ENCODE measurements around the gene TPD52L1.

TPD52L1 gene

DNA sequence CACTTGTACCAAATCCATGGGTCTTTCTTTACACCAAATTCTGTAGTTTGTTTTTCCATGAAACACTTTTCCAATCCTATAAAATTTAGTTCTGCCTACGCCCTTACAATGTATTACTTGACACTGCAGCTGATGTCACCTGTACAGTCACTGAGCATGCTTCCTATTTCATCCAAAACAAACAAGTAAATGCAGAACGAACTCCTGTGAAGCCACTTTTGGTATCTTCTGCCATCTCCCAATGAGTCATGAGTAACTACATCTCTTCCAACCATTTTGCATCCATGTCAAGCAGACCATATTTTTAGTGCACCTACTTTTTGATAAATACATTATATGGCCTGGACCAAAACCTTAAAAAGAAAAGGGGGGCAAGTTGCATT, 105.8 kb downstream of the TPD52L1 start:
- Mint-ChIP-seq H3K27ac (no peak overlapping the region), H3K27me3 (no peaks in the 10 kb centered on the region), H3K4me1 (no peaks in the 10 kb centered on the region), H3K4me3 (no peak overlapping the region), H3K9me3 (peaks cover 2% of the 10 kb centered on the region), H3K36me3 (no peaks in the 10 kb centered on the region)
- DNase-seq (ENCODE audit: low spot score in 2 of 2) (no peak), ATAC-seq (ENCODE audit: low read depth) (no peak)

GRCh38 chr6:125262016-125263013, 108.7 kb downstream of the TPD52L1 start:
- DNase-seq (ENCODE audit: low spot score in 2 of 2) (no peak), ATAC-seq (ENCODE audit: low read depth) (peak; percentile 32)
- Mint-ChIP-seq H3K27ac (no peak overlapping the region), H3K4me3 (no peak overlapping the region), H3K9me3 (peaks cover 2% of the 10 kb centered on the region), H3K36me3 (no peaks in the 10 kb centered on the region), H3K27me3 (no peaks in the 10 kb centered on the region), H3K4me1 (no peaks in the 10 kb centered on the region)

- no peaks in the 10 kb centered on the region for H3K36me3 Mint-ChIP-seq
- no peaks in the 10 kb centered on the region for H3K4me1 Mint-ChIP-seq
- H3K27ac Mint-ChIP-seq: no peak overlapping the region
- no peak overlapping the region for H3K4me3 Mint-ChIP-seq
- H3K9me3 Mint-ChIP-seq: peaks cover 2% of the 10 kb centered on the region
- ATAC-seq (ENCODE audit: low read depth) (no peak), DNase-seq (ENCODE audit: low spot score in 2 of 2) (no peak)
- H3K27me3 Mint-ChIP-seq: no peaks in the 10 kb centered on the region
Observed at GRCh38 chr6:125264476-125264875, 110.9 kb downstream of the TPD52L1 start.

DNA sequence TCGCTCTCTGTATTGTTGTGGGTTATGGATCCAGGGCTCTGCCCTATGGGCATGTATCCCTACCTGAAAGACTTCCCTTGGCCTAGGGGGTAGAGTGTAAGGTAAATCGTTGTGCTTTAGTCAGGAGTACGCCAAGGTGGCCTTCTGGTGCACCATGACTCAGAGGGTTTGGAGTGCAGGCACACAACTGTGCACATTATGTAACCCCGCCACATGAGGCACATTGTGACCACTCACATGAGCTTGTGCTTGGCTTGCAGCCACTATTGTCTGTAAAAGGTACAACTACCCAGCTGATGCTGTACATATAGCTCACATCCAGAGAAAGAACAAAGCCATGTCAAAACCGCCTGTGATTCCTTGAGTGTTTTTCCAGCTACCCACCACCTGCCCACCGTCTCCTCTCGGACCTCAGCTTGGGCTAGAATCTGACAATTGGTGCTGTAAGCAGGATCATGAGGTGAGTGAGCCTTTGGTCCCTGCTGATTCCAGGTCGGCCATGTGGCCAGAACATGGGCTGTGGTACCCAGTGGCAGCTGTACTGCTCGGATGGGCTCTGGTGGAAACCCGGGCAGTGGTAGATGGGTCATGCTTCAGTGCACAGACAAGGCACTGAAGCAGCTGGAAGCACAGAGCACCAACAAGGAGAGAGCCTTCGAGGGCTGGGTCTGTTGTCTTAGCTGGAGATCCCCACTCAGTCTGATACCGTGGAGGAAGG, 114.4 kb downstream of the TPD52L1 start:
- DNase-seq (ENCODE audit: low spot score in 2 of 2) (no peak), ATAC-seq (ENCODE audit: low read depth) (no peak)
- H3K9me3 Mint-ChIP-seq: no peaks in the 10 kb centered on the region
- no peak overlapping the region for H3K4me3 Mint-ChIP-seq
- H3K27me3 Mint-ChIP-seq: no peaks in the 10 kb centered on the region
- H3K27ac Mint-ChIP-seq: no peak overlapping the region
- no peaks in the 10 kb centered on the region for H3K4me1 Mint-ChIP-seq
- peaks cover 7% of the 10 kb centered on the region for H3K36me3 Mint-ChIP-seq

- Mint-ChIP-seq H3K9me3 (no peaks in the 10 kb centered on the region), H3K36me3 (peaks cover 15% of the 10 kb centered on the region), H3K4me1 (no peaks in the 10 kb centered on the region), H3K4me3 (no peak overlapping the region), H3K27me3 (no peaks in the 10 kb centered on the region), H3K27ac (no peak overlapping the region)
- DNase-seq (ENCODE audit: low spot score in 2 of 2) (no peak), ATAC-seq (ENCODE audit: low read depth) (no peak)
Observed at GRCh38 chr6:125268765-125269164, 115.2 kb downstream of the TPD52L1 start.

DNA sequence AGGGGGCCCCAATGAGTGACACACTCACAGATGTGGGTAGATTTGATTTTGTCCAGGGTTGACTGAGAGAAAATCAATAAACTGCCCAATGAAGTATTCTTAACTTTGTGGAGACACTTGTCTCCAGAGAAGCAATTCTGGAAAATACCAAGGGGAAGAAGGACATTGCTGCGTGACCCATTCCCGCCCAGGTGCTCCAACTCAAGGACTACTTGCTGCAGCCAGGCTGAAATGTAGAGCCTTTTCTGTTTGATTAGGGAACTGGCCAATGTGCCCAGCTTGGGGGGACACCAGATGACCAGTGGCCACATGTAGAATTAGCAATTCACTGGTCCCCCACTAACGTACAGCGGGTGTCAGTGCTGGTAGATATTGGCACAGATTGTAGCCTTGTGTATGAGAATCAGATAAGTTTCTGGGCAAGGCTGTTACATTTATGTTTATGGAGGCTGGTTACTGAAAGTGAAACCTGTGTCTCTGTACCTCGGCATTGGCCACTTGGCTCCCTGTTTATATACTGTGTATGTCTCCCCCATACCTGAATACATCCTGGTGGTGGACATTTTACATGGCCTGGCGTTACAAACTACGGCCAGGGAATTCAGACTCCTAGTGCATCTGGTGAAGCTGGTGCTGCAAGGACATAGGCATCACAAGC, 115.9 kb downstream of the TPD52L1 start:
- no peak for ATAC-seq (ENCODE audit: low read depth)

DNA sequence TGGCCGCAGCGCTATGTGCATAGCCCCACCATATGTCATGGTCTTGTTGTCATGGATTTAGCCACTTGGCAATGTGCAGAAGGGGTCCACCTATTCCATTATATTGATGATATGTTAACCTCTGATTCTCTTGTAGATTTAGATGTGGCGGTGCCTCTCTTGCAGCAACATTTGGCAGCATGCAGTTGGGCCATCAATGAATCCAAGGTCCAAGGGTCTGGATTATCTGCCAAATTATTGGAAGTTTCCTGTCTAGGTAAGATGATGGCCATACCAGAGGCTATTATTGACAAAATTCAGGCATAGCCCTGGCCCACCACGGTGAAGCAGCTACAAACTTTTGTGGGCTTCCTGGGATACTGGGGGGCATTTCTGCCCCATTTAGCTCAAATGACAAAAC, 116.8 kb downstream of the TPD52L1 start:
- Mint-ChIP-seq H3K27me3 (no peaks in the 10 kb centered on the region), H3K4me3 (no peak overlapping the region), H3K36me3 (peaks cover 23% of the 10 kb centered on the region), H3K27ac (no peak overlapping the region), H3K9me3 (no peaks in the 10 kb centered on the region), H3K4me1 (no peaks in the 10 kb centered on the region)
- ATAC-seq (ENCODE audit: low read depth): no peak
- DNase-seq (ENCODE audit: low spot score in 2 of 2): no peak

More for the DNA sequence above, 115.9 kb downstream of the TPD52L1 start:
- H3K9me3 Mint-ChIP-seq: no peaks in the 10 kb centered on the region
- DNase-seq (ENCODE audit: low spot score in 2 of 2): no peak
- H3K4me1 Mint-ChIP-seq: no peaks in the 10 kb centered on the region
- peaks cover 21% of the 10 kb centered on the region for H3K36me3 Mint-ChIP-seq
- no peak overlapping the region for H3K4me3 Mint-ChIP-seq
- H3K27me3 Mint-ChIP-seq: no peaks in the 10 kb centered on the region
- H3K27ac Mint-ChIP-seq: no peak overlapping the region

GRCh38 chr6:125271486-125272159, 118.0 kb downstream of the TPD52L1 start:
- DNase-seq (ENCODE audit: low spot score in 2 of 2): no peak
- ATAC-seq (ENCODE audit: low read depth): no peak
- Mint-ChIP-seq H3K27ac (no peak overlapping the region), H3K4me1 (no peaks in the 10 kb centered on the region), H3K4me3 (no peak overlapping the region), H3K27me3 (no peaks in the 10 kb centered on the region), H3K36me3 (peaks cover 32% of the 10 kb centered on the region), H3K9me3 (no peaks in the 10 kb centered on the region)

DNA sequence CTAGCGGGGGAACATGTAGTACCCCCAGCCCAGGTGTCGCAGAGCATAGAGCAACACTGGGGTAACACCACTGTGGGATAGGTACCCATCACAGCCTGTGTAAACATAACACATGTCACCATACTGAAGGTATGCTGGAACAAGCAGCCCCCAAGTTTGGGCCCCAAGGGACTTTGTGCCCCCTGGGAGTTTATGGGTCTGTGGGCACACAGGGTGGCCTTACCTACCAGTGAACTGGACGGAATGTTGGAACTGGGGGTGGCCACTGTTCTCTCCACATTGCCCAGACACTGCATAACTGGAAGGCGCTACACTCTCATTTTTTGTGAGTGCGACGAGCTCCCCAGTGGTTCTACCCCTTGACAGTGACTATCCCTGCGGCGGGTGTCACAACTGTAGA, 119.7 kb downstream of the TPD52L1 start:
- H3K4me3 Mint-ChIP-seq: no peak overlapping the region
- H3K27me3 Mint-ChIP-seq: no peaks in the 10 kb centered on the region
- no peaks in the 10 kb centered on the region for H3K4me1 Mint-ChIP-seq
- no peak for ATAC-seq (ENCODE audit: low read depth)
- peaks cover 40% of the 10 kb centered on the region for H3K36me3 Mint-ChIP-seq
- no peak for DNase-seq (ENCODE audit: low spot score in 2 of 2)
- no peaks in the 10 kb centered on the region for H3K9me3 Mint-ChIP-seq
- H3K27ac Mint-ChIP-seq: no peak overlapping the region

DNA sequence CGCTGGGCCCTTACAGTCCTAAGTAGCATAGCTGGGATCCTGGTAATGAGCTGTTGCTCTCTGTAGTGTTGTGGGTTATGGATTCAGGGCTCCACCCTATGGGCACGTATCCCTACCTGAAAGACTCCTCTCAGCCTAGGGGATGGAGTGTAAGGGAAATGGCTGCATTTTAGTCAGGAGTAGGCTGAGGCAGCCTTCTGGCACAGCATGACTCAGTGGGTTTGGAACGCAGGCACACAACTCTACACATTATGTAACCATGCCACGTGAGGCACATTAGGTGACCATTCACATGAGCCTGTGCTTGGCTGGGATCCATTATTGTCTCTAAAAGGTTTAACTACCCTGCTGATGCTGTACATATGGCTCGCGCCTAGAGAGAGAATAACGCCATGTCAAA, 120.4 kb downstream of the TPD52L1 start:
- DNase-seq (ENCODE audit: low spot score in 2 of 2): no peak
- no peaks in the 10 kb centered on the region for H3K27me3 Mint-ChIP-seq
- no peaks in the 10 kb centered on the region for H3K9me3 Mint-ChIP-seq
- H3K36me3 Mint-ChIP-seq: peaks cover 45% of the 10 kb centered on the region
- no peak overlapping the region for H3K27ac Mint-ChIP-seq
- no peak for ATAC-seq (ENCODE audit: low read depth)
- H3K4me3 Mint-ChIP-seq: no peak overlapping the region
- H3K4me1 Mint-ChIP-seq: no peaks in the 10 kb centered on the region

GRCh38 chr6:125274935-125275334, 121.4 kb downstream of the TPD52L1 start:
- no peaks in the 10 kb centered on the region for H3K9me3 Mint-ChIP-seq
- H3K4me3 Mint-ChIP-seq: no peak overlapping the region
- ATAC-seq (ENCODE audit: low read depth): no peak
- H3K36me3 Mint-ChIP-seq: peaks cover 51% of the 10 kb centered on the region
- no peaks in the 10 kb centered on the region for H3K27me3 Mint-ChIP-seq
- DNase-seq (ENCODE audit: low spot score in 2 of 2): no peak
- peak overlapping the region; percentile 5 for H3K27ac Mint-ChIP-seq
- no peaks in the 10 kb centered on the region for H3K4me1 Mint-ChIP-seq

GRCh38 chr6:125275779-125276178, 122.2 kb downstream of the TPD52L1 start:
- no peak for ATAC-seq (ENCODE audit: low read depth)

DNA sequence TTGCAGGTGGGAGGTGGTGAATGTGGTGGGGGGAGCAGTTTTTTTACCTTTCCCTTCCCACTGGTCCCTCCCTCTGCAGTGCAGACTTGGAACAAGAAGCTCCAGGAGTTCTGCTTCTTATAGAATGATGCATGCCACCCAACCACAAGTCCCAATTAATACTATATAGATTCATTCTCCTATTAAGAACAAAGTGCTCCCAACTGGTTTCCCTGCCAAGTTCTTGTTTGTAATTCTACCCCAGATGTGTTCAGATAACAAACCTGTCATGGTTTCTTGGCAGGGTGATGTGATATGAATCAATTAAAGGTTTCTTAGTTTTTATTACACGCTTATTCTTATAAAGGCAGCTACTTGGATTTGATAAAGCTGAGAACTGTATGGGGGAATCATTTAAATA, 124.3 kb downstream of the TPD52L1 start:
- Mint-ChIP-seq H3K4me1 (peaks cover 6% of the 10 kb centered on the region), H3K27me3 (no peaks in the 10 kb centered on the region), H3K27ac (no peak overlapping the region), H3K9me3 (peaks cover 2% of the 10 kb centered on the region), H3K36me3 (peaks cover 66% of the 10 kb centered on the region), H3K4me3 (no peak overlapping the region)
- DNase-seq (ENCODE audit: low spot score in 2 of 2) (no peak), ATAC-seq (ENCODE audit: low read depth) (no peak)

More at GRCh38 chr6:125275779-125276178, 122.2 kb downstream of the TPD52L1 start:
- Mint-ChIP-seq H3K4me1 (no peaks in the 10 kb centered on the region), H3K36me3 (peaks cover 55% of the 10 kb centered on the region), H3K27ac (peak overlapping the region; percentile 8), H3K27me3 (no peaks in the 10 kb centered on the region), H3K9me3 (no peaks in the 10 kb centered on the region), H3K4me3 (no peak overlapping the region)
- DNase-seq (ENCODE audit: low spot score in 2 of 2): no peak

Measured in memory B cell (primary cell).